BLaER1 treated with 17β-estradiol and CSF1 and Interleukin-3, amounts not matched to agents 10 nM and 100 nM (cell line): ENCODE data around the gene UBE2Z.

ENCODE experiments used
- H3K27ac ChIP-seq, 11 experiments: shearing (Covaris generic); formaldehyde crosslinking; 2 replicates each; pipeline ENCODE4 v1.8.1; 2022
- H3K27me3 ChIP-seq, 11 experiments: shearing (Covaris generic); formaldehyde crosslinking; 2 replicates each; pipeline ENCODE4 v1.8.1; 2022
- H3K36me3 ChIP-seq, 11 experiments: shearing (Covaris generic); formaldehyde crosslinking; 2 replicates each; pipeline ENCODE4 v1.8.1; 2022
- H3K4me1 ChIP-seq, 10 experiments: shearing (Covaris generic); formaldehyde crosslinking; 2 replicates each; pipeline ENCODE4 v1.8.1; 2022
- H3K4me2 ChIP-seq, 11 experiments: shearing (Covaris generic); formaldehyde crosslinking; 2 replicates each; pipeline ENCODE4 v1.8.1; 2022
- H3K4me3 ChIP-seq, 10 experiments: shearing (Covaris generic); formaldehyde crosslinking; 2 replicates each; pipeline ENCODE4 v1.8.1; 2022
- H3K9ac ChIP-seq, 11 experiments: shearing (Covaris generic); formaldehyde crosslinking; 2 replicates each; pipeline ENCODE4 v1.8.1; 2022
- H3K9me3 ChIP-seq, 11 experiments: shearing (Covaris generic); formaldehyde crosslinking; replicated peaks in 1 of 11; 2 replicates each; pipeline ENCODE4 v1.8.1; 2022
- H4K20me1 ChIP-seq, 11 experiments: shearing (Covaris generic); formaldehyde crosslinking; 2 replicates each; pipeline ENCODE4 v1.8.1; 2022
- Cebpa-rat ChIP-seq, 11 experiments: shearing (Covaris generic); IDR thresholded peaks; 2 replicates each; pipeline ENCODE4 v1.8.1; 2022

Gene UBE2Z

GRCh38 chr17:48909783-48910182 lies 1.6 kb downstream of the UBE2Z start:
- peak overlapping the region; percentile 85 to 98 (median 91); a peak in 19 of 20 replicates for H3K4me3 ChIP-seq
- no peak for TF ChIP-seq Cebpa-rat (IDR thresholded peaks at IDR 0.05)
- no peaks in the 10 kb centered on the region for H3K9me3 ChIP-seq
- H3K9ac ChIP-seq, result peak overlapping the region; percentile 99 to 100 (median 99); a peak in 21 of 22 replicates
- H3K4me1 ChIP-seq, result peaks cover 30 to 76% (median 55%) of the 10 kb centered on the region in 10 experiments
- no peaks in the 10 kb centered on the region for H3K27me3 ChIP-seq
- H3K36me3 ChIP-seq, result peaks cover 38 to 53% (median 51%) of the 10 kb centered on the region in 11 experiments
- H3K4me2 ChIP-seq, result peak overlapping the region; percentile 77 to 94 (median 90)
- peak overlapping the region in 10 of 11 experiments; percentile 99 to 100 (median 99); a peak in 15 of 22 replicates for H3K27ac ChIP-seq
- peaks cover 45 to 58% (median 57%) of the 10 kb centered on the region in 11 experiments for H4K20me1 ChIP-seq

GRCh38 chr17:48910370-48910769 lies 2.2 kb downstream of the UBE2Z start:
- peak overlapping the region in 7 of 11 experiments; percentile 6 to 100 (median 99); a peak in 8 of 22 replicates for H3K9ac ChIP-seq
- no peak for TF ChIP-seq Cebpa-rat (IDR thresholded peaks at IDR 0.05)
- H3K4me3 ChIP-seq, result peak overlapping the region in 9 of 10 experiments; percentile 85 to 98 (median 90); a peak in 13 of 20 replicates
- no peaks in the 10 kb centered on the region for H3K27me3 ChIP-seq
- peaks cover 38 to 59% (median 54%) of the 10 kb centered on the region in 11 experiments for H3K36me3 ChIP-seq
- peaks cover 30 to 82% (median 61%) of the 10 kb centered on the region in 10 experiments for H3K4me1 ChIP-seq
- peaks cover 45 to 64% (median 63%) of the 10 kb centered on the region in 11 experiments for H4K20me1 ChIP-seq
- no peaks in the 10 kb centered on the region for H3K9me3 ChIP-seq
- peak overlapping the region; percentile 77 to 94 (median 90) for H3K4me2 ChIP-seq
- H3K27ac ChIP-seq, result peak overlapping the region in 4 of 11 experiments; percentile 10 to 99 (median 54); a peak in 6 of 22 replicates

GRCh38 chr17:48912476-48912875 lies 4.3 kb downstream of the UBE2Z start:
- Histone ChIP-seq H3K9me3 (no peaks in the 10 kb centered on the region), H3K4me2 (peak overlapping the region in 3 of 11 experiments; percentile 80 to 94 (median 88); a peak in 5 of 22 replicates), H3K4me3 (no peak overlapping the region), H3K9ac (no peak overlapping the region), H4K20me1 (peaks cover 51 to 85% (median 83%) of the 10 kb centered on the region in 11 experiments), H3K27ac (peak overlapping the region in 2 of 11 experiments; percentile 3 to 96; a peak in 2 of 22 replicates), H3K27me3 (no peaks in the 10 kb centered on the region), H3K36me3 (peaks cover 53 to 80% (median 75%) of the 10 kb centered on the region in 11 experiments), H3K4me1 (peaks cover 26 to 83% (median 58%) of the 10 kb centered on the region in 10 experiments)
- TF ChIP-seq Cebpa-rat (IDR thresholded peaks at IDR 0.05), result no peak

- Histone ChIP-seq H3K9me3 (no peaks in the 10 kb centered on the region), H4K20me1 (peaks cover 53 to 100% (median 77%) of the 10 kb centered on the region in 11 experiments), H3K27me3 (no peaks in the 10 kb centered on the region), H3K9ac (peak overlapping the region in 10 of 11 experiments; percentile 39 to 78 (median 62); a peak in 18 of 22 replicates), H3K27ac (peak overlapping the region; percentile 20 to 96 (median 82)), H3K4me1 (peaks cover 6 to 79% (median 42%) of the 10 kb centered on the region in 10 experiments), H3K4me2 (peak overlapping the region in 8 of 11 experiments; percentile 45 to 88 (median 70); a peak in 16 of 22 replicates), H3K4me3 (peak overlapping the region in 2 of 10 experiments; percentile 14 to 28; a peak in 3 of 20 replicates), H3K36me3 (peaks cover 83 to 100% (median 99%) of the 10 kb centered on the region in 11 experiments)
- TF ChIP-seq Cebpa-rat (IDR thresholded peaks at IDR 0.05), result peak in 8 of 11 experiments; percentile 17 to 84 (median 62); a peak in 10 of 22 replicates
Measured at GRCh38 chr17:48915459-48916282, 7.5 kb downstream of the UBE2Z start.

GRCh38 chr17:48925251-48925990 lies 17.2 kb downstream of the UBE2Z start:
- TF ChIP-seq Cebpa-rat (IDR thresholded peaks at IDR 0.05), result no peak
- H3K27ac ChIP-seq, result no peak overlapping the region
- peaks cover 4 to 39% (median 22%) of the 10 kb centered on the region in 10 experiments; a peak in 18 of 20 replicates for H3K4me1 ChIP-seq
- H3K4me2 ChIP-seq, result no peak overlapping the region
- no peak overlapping the region for H3K4me3 ChIP-seq
- H3K27me3 ChIP-seq, result no peaks in the 10 kb centered on the region
- peaks cover 35 to 100% (median 89%) of the 10 kb centered on the region in 11 experiments for H4K20me1 ChIP-seq
- H3K36me3 ChIP-seq, result peaks cover 100% of the 10 kb centered on the region in 11 experiments
- 0 out of 22 replicates have a peak overlapping the region, but pooled peaks of 1 of the 11 experiments have one; percentile 1 for H3K9ac ChIP-seq
- H3K9me3 ChIP-seq, result no peaks in the 10 kb centered on the region

- Histone ChIP-seq H3K27me3 (no peaks in the 10 kb centered on the region), H3K36me3 (peaks cover 100% of the 10 kb centered on the region in 11 experiments), H3K4me1 (peaks cover 5 to 34% (median 24%) of the 10 kb centered on the region in 10 experiments; a peak in 18 of 20 replicates), H3K4me2 (no peak overlapping the region), H3K27ac (no peak overlapping the region), H4K20me1 (peaks cover 38 to 100% (median 91%) of the 10 kb centered on the region in 11 experiments), H3K9ac (0 out of 22 replicates have a peak overlapping the region, but pooled peaks of 1 of the 11 experiments have one; percentile 1), H3K4me3 (no peak overlapping the region), H3K9me3 (no peaks in the 10 kb centered on the region)
- TF ChIP-seq Cebpa-rat (IDR thresholded peaks at IDR 0.05), result no peak
Measured at GRCh38 chr17:48925991-48926342, 17.8 kb downstream of the UBE2Z start.

- no peaks in the 10 kb centered on the region for H3K9me3 ChIP-seq
- peaks cover 43 to 100% (median 87%) of the 10 kb centered on the region in 11 experiments for H4K20me1 ChIP-seq
- 0 out of 22 replicates have a peak overlapping the region, but pooled peaks of 1 of the 11 experiments have one; percentile 5 for H3K27ac ChIP-seq
- peak overlapping the region in 2 of 11 experiments; percentile 14 to 26; a peak in 4 of 22 replicates for H3K4me2 ChIP-seq
- no peak for TF ChIP-seq Cebpa-rat (IDR thresholded peaks at IDR 0.05)
- H3K4me1 ChIP-seq, result peaks cover 5 to 30% (median 24%) of the 10 kb centered on the region in 10 experiments; a peak in 18 of 20 replicates
- no peaks in the 10 kb centered on the region for H3K27me3 ChIP-seq
- H3K4me3 ChIP-seq, result no peak overlapping the region
- H3K36me3 ChIP-seq, result peaks cover 99 to 100% (median 100%) of the 10 kb centered on the region in 11 experiments
- H3K9ac ChIP-seq, result no peak overlapping the region
Measured at GRCh38 chr17:48927978-48928745, 20.0 kb downstream of the UBE2Z start.
